Measurements from ENCODE around the gene MYOC.

DNA sequence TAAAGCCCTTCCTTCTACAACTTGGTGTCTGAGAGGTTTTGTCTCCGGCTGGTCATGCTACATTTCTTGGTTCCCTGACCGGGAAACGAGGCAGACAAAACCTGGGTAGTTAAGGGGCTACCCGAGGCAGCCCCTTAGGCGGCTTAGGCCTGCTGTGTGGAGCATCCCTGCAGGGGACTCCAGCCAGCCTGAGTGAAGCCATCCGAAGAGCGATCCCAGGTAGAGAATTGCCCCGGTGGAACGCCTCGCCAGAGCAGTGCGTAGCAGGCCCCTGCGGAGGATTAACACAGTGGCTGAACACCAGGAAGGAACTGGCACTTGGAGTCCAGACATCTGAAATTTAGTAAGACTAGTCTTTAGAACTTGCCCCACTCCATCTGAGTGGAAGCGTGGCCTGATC lies 51.6 kb downstream of the MYOC start:
- TF ChIP-seq, protein P1, sequence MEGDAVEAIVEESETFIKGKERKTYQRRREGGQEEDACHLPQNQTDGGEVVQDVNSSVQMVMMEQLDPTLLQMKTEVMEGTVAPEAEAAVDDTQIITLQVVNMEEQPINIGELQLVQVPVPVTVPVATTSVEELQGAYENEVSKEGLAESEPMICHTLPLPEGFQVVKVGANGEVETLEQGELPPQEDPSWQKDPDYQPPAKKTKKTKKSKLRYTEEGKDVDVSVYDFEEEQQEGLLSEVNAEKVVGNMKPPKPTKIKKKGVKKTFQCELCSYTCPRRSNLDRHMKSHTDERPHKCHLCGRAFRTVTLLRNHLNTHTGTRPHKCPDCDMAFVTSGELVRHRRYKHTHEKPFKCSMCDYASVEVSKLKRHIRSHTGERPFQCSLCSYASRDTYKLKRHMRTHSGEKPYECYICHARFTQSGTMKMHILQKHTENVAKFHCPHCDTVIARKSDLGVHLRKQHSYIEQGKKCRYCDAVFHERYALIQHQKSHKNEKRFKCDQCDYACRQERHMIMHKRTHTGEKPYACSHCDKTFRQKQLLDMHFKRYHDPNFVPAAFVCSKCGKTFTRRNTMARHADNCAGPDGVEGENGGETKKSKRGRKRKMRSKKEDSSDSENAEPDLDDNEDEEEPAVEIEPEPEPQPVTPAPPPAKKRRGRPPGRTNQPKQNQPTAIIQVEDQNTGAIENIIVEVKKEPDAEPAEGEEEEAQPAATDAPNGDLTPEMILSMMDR (IDR thresholded peaks at IDR 0.05; ENCODE audit: low read length), result no peak
- TF ChIP-seq EZH2 (IDR thresholded peaks at IDR 0.05; ENCODE audit: borderline replicate concordance, low read length), result no peak

Measured in OCI-LY1 (cell line).